ENCODE results near the gene HSPA4L. TPM values are rescaled to one million over a fixed set of nuclear protein-coding genes. Genes with fewer than 3 reads are reported as not detected.

The HSPA4L gene
- total RNA-seq, 1 experiment from 2014 or later = 18.6 TPM

DNA sequence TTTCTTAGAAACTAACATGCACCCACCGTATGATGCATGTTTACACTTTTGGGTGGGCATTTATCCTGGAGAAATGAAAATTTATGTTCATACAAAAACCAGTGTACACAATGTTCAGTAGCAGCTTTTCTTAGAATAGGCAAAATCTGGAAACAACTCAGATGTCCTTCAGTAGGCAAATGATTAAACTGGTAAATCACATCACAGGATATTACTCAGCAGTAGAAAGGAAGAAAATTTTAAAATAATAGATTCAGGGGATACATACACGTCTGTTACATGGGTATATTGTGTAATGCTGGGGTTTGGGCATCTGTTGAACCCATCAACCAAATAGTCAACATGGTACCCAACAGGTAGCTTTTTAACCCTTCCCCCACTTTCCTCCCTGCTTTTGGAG, 25.2 kb upstream of the HSPA4L start:
- POLR2A ChIA-PET = no interaction called here
- no TSS peak for BruUV-seq (replicated peaks)

GRCh38 chr4:127759228-127759820, 22.8 kb upstream of the HSPA4L start:
- intact Hi-C loops (cut with micrococcal nuclease) = no loop called here
- POLR2A ChIA-PET = no interaction called here
- Histone ChIP-seq H3K4me2 (ENCODE audit: low read length) (no peak overlapping the region), H3K27me3 (ENCODE audit: insufficient read depth, low read length) (no peaks in the 10 kb centered on the region), H2AFZ (ENCODE audit: low read depth, low read length, poor library complexity, severe bottlenecking) (no peak overlapping the region), H3K36me3 (ENCODE audit: control insufficient read depth in 1 of 2, insufficient read depth in 2 of 2, low read length in 2 of 2) (no peaks in the 10 kb centered on the region), H3K9ac (ENCODE audit: low read length) (no peak overlapping the region), H3K4me1 (ENCODE audit: control insufficient read depth in 1 of 2, insufficient read depth in 2 of 2, low read length in 2 of 2) (no peaks in the 10 kb centered on the region), H3K4me3 (replicated peaks in 1 of 2; ENCODE audit: low read depth in 1 of 2, low read length in 2 of 2) (no peak overlapping the region), H4K20me1 (ENCODE audit: insufficient read depth) (no peaks in the 10 kb centered on the region), H3K9me2 (ENCODE audit: insufficient read depth) (no peaks in the 10 kb centered on the region), H3K9me3 (ENCODE audit: control insufficient read depth in 1 of 2, insufficient read depth in 1 of 2, low read depth in 1 of 2, low read length in 2 of 2) (no peaks in the 10 kb centered on the region), H3K27ac (ENCODE audit: low read depth, low read length) (no peak overlapping the region), H3K79me2 (ENCODE audit: insufficient read depth, low read length) (no peaks in the 10 kb centered on the region)
- TF ChIP-seq CBX3 (IDR thresholded peaks at IDR 0.05; ENCODE audit: low read depth) (no peak), JUND (IDR thresholded peaks at IDR 0.05) (no peak)
- no TSS peak for BruUV-seq (replicated peaks)
- ATAC-seq (no peak), DNase-seq (ENCODE audit: low read depth, low spot score) (no peak)
- CTCF ChIA-PET = no interaction called here
- RAD21 ChIA-PET (ENCODE audit: low non-redundant PET in 1 of 2, low total read pairs in 2 of 2, uncharacterized antibody in 2 of 2, unreplicated experiment in 2 of 2) = no interaction called here

More for the DNA sequence above, 25.2 kb upstream of the HSPA4L start:
- H3K4me3 ChIP-seq (replicated peaks in 1 of 2; ENCODE audit: low read depth in 1 of 2, low read length in 2 of 2) = no peak overlapping the region
- H3K36me3 ChIP-seq (ENCODE audit: control insufficient read depth in 1 of 2, insufficient read depth in 2 of 2, low read length in 2 of 2) = no peaks in the 10 kb centered on the region
- no peaks in the 10 kb centered on the region for H4K20me1 ChIP-seq (ENCODE audit: insufficient read depth)
- DNase-seq (ENCODE audit: low read depth, low spot score) (no peak), ATAC-seq (no peak)
- no peak for TF ChIP-seq POLR2AphosphoS5 (IDR thresholded peaks at IDR 0.05; ENCODE audit: low read depth, low read length)
- H3K9me2 ChIP-seq (ENCODE audit: insufficient read depth) = no peaks in the 10 kb centered on the region
- H3K4me2 ChIP-seq (ENCODE audit: low read length) = no peak overlapping the region
- RAD21 ChIA-PET (ENCODE audit: low non-redundant PET in 1 of 2, low total read pairs in 2 of 2, uncharacterized antibody in 2 of 2, unreplicated experiment in 2 of 2) = no interaction called here
- no peaks in the 10 kb centered on the region for H3K79me2 ChIP-seq (ENCODE audit: insufficient read depth, low read length)
- no peak overlapping the region for H3K9ac ChIP-seq (ENCODE audit: low read length)
- no peaks in the 10 kb centered on the region for H3K27me3 ChIP-seq (ENCODE audit: insufficient read depth, low read length)
- CTCF ChIA-PET = no interaction called here
- H3K27ac ChIP-seq (ENCODE audit: low read depth, low read length) = no peak overlapping the region
- H2AFZ ChIP-seq (ENCODE audit: low read depth, low read length, poor library complexity, severe bottlenecking) = no peak overlapping the region
- intact Hi-C loops (cut with micrococcal nuclease) = no loop called here
- H3K9me3 ChIP-seq (ENCODE audit: control insufficient read depth in 1 of 2, insufficient read depth in 1 of 2, low read depth in 1 of 2, low read length in 2 of 2) = no peaks in the 10 kb centered on the region
- no peaks in the 10 kb centered on the region for H3K4me1 ChIP-seq (ENCODE audit: control insufficient read depth in 1 of 2, insufficient read depth in 2 of 2, low read length in 2 of 2)

GRCh38 chr4:127759893-127760292, 22.2 kb upstream of the HSPA4L start:
- Histone ChIP-seq H3K9ac (ENCODE audit: low read length) (no peak overlapping the region), H3K27ac (ENCODE audit: low read depth, low read length) (no peak overlapping the region), H3K27me3 (ENCODE audit: insufficient read depth, low read length) (no peaks in the 10 kb centered on the region), H3K79me2 (ENCODE audit: insufficient read depth, low read length) (no peaks in the 10 kb centered on the region), H3K9me3 (ENCODE audit: control insufficient read depth in 1 of 2, insufficient read depth in 1 of 2, low read depth in 1 of 2, low read length in 2 of 2) (no peaks in the 10 kb centered on the region), H3K4me3 (replicated peaks in 1 of 2; ENCODE audit: low read depth in 1 of 2, low read length in 2 of 2) (no peak overlapping the region), H3K36me3 (ENCODE audit: control insufficient read depth in 1 of 2, insufficient read depth in 2 of 2, low read length in 2 of 2) (no peaks in the 10 kb centered on the region), H4K20me1 (ENCODE audit: insufficient read depth) (no peaks in the 10 kb centered on the region), H3K4me2 (ENCODE audit: low read length) (no peak overlapping the region), H3K9me2 (ENCODE audit: insufficient read depth) (no peaks in the 10 kb centered on the region), H3K4me1 (ENCODE audit: control insufficient read depth in 1 of 2, insufficient read depth in 2 of 2, low read length in 2 of 2) (no peaks in the 10 kb centered on the region), H2AFZ (ENCODE audit: low read depth, low read length, poor library complexity, severe bottlenecking) (no peak overlapping the region)
- no peak for DNase-seq (ENCODE audit: low read depth, low spot score)
- CTCF ChIA-PET = no interaction called here
- intact Hi-C loops (cut with micrococcal nuclease) = no loop called here
- POLR2A ChIA-PET = no interaction called here
- RAD21 ChIA-PET (ENCODE audit: low non-redundant PET in 1 of 2, low total read pairs in 2 of 2, uncharacterized antibody in 2 of 2, unreplicated experiment in 2 of 2) = no interaction called here
- BruUV-seq (replicated peaks) = no TSS peak
- ATAC-seq = no peak
- TF ChIP-seq, protein P1, sequence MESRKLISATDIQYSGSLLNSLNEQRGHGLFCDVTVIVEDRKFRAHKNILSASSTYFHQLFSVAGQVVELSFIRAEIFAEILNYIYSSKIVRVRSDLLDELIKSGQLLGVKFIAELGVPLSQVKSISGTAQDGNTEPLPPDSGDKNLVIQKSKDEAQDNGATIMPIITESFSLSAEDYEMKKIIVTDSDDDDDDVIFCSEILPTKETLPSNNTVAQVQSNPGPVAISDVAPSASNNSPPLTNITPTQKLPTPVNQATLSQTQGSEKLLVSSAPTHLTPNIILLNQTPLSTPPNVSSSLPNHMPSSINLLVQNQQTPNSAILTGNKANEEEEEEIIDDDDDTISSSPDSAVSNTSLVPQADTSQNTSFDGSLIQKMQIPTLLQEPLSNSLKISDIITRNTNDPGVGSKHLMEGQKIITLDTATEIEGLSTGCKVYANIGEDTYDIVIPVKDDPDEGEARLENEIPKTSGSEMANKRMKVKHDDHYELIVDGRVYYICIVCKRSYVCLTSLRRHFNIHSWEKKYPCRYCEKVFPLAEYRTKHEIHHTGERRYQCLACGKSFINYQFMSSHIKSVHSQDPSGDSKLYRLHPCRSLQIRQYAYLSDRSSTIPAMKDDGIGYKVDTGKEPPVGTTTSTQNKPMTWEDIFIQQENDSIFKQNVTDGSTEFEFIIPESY (IDR thresholded peaks at IDR 0.05; ENCODE audit: extremely low read depth, insufficient replicate concordance, low read length) = no peak
- TF ChIP-seq FOSL1 (IDR thresholded peaks at IDR 0.05; ENCODE audit: low read depth) (no peak), JUND (IDR thresholded peaks at IDR 0.05) (0 out of 2 replicates have a peak, but pooled peaks have one; percentile 17), POLR2A (IDR thresholded peaks at IDR 0.05; ENCODE audit: borderline replicate concordance, extremely low read depth, insufficient read depth, insufficient read length) (no peak), EZH2 (IDR thresholded peaks at IDR 0.05) (no peak), CBX3 (IDR thresholded peaks at IDR 0.05; ENCODE audit: low read depth) (no peak)

Data from HCT116 (cell line).